A673 (cell line): ENCODE results near the gene CCDC9B.

Experiments
- CTCF ChIP-seq: fragments of 300-800, 200-600 bp; sonication (generic); conservative IDR thresholded peaks from 2 replicates; pipeline ENCODE4 v1.5.1; 2017; ENCODE audit warnings: low read depth, mild to moderate bottlenecking, antibody characterized with exemption, low read length, moderate library complexity, mixed read lengths
- EZH2 ChIP-seq: fragments of 200-600 bp; sonication (generic); IDR thresholded peaks from 2 replicates; pipeline ENCODE4 v1.6.1; 2017; ENCODE audit warnings: borderline replicate concordance, low read depth, mild to moderate bottlenecking, mixed read lengths, antibody characterized with exemption, low read length; ENCODE audit not compliant: poor library complexity, severe bottlenecking

DNA sequence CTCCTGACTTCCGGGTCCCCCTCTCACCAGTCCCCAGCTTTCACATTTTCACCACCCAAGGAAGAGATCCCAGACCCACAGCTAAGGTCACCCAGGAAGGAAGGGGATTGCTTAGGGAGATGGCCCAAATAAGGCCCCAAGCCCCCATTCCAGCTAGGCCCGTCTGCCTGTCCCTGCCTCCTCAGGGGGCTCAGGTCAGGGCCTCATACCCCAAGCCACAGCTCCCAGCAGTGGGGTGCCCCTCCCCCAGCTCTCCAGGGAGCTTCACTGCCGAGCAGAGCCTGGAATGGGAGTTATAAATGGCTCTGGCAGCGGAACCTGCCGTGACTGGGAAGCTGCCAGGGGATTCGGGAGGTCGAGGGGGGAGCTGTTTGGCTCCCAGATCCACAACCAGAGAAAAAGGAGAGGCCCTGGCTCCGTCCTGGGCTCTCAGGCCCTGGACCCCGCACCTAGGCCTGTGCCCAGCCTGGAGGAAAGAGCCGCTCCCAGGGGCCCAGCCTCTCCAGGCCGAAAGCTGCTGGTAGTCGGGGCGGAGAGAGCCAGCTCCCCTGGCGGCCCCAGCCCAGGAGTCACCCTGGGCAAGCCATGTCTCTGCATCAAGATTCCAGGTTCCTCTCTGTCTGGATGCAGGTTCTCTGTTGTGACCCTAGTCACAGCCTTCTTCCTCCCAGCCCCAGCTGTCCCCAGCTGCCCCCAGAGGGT, 550 bp downstream of the CCDC9B start:
- TF ChIP-seq EZH2 = no peak
- TF ChIP-seq CTCF = no peak
